Measurements from ENCODE around the gene GSTO2. TPM values are rescaled to one million over a fixed set of nuclear protein-coding genes. Genes with fewer than 3 reads are reported as not detected.

GSTO2 gene
- total RNA-seq, 1 donor from 2014 or later: 9.1 TPM

DNA sequence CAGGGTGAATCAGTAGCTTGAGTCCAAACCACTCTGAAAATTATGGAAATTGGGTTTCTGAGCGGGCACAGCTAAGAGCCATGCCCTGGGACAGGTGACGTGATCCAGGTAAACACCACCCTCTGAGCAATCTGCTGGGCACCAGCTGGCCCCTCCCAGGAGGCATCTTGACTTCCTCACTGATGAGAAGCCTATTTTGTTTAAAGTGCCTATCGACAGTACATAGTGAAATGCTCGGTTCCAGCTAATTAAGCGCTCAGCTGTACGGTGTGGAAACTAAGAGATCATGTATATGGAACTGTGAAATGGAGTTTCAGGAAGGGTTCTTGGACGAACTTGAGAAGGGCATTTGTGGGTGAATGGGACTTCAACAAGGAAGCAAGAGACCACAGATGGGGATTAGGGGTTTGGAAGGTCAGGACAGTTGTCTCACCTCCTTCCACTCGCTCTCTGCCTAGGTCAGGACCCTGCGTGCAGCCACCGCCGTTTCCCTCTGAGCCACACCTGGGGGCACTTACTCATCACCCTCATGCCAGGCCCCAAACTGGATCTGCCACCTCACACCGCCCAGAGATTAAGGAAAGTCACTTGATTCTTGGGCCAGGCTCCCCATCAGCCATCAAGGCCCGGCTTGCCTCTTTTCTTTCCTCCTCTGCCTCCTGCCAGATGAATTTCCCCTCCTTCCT, 66.1 kb downstream of the GSTO2 start:
- H3K27ac ChIP-seq: peak overlapping the region; percentile 37
- no peak for ATAC-seq
- no peaks in the 10 kb centered on the region for H3K9me3 ChIP-seq
- TF ChIP-seq, protein P1, sequence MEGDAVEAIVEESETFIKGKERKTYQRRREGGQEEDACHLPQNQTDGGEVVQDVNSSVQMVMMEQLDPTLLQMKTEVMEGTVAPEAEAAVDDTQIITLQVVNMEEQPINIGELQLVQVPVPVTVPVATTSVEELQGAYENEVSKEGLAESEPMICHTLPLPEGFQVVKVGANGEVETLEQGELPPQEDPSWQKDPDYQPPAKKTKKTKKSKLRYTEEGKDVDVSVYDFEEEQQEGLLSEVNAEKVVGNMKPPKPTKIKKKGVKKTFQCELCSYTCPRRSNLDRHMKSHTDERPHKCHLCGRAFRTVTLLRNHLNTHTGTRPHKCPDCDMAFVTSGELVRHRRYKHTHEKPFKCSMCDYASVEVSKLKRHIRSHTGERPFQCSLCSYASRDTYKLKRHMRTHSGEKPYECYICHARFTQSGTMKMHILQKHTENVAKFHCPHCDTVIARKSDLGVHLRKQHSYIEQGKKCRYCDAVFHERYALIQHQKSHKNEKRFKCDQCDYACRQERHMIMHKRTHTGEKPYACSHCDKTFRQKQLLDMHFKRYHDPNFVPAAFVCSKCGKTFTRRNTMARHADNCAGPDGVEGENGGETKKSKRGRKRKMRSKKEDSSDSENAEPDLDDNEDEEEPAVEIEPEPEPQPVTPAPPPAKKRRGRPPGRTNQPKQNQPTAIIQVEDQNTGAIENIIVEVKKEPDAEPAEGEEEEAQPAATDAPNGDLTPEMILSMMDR (IDR thresholded peaks at IDR 0.05): no peak
- H3K4me3 ChIP-seq: peak overlapping the region; percentile 91
- DNase-seq: no peak
- peaks cover 71% of the 10 kb centered on the region for H3K4me1 ChIP-seq
- H3K27me3 ChIP-seq: no peaks in the 10 kb centered on the region
- peaks cover 4% of the 10 kb centered on the region for H3K36me3 ChIP-seq
- intact Hi-C loops (cut with DNase I): no loop called here

DNA sequence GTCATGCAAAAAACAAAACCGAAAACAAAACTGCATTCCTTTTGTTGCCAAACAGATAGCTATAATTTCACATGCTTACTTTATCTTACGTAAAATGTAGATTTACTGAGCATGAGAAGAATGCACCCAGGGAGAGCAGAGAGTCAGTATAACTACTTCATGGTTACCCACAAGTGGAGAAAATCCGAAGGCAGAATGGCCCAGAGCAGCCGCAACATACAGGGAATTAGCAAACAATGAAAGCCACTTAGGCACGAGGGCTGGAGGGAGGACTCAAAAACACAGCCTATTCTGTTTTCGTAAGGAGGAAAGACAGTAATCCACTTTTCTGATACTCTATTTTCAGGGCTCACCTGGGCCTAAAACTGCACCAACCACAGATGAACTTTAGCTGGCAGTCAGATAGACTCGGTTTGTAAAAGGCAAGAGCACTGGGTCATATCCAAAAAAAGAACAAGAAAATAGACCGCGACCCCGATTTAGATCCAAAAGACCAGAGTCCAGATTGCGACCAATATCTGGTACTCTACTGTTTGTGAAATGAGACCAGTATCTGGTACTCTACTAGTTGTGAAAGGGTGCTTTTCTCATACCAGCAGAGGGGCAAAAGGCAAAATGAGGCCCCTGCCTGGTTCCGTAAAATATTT, 68.0 kb downstream of the GSTO2 start:
- Histone ChIP-seq H3K27me3 (no peaks in the 10 kb centered on the region), H3K4me3 (peak overlapping the region; percentile 91), H3K27ac (peak overlapping the region; percentile 97), H3K36me3 (peaks cover 4% of the 10 kb centered on the region), H3K4me1 (peaks cover 60% of the 10 kb centered on the region), H3K9me3 (no peaks in the 10 kb centered on the region)
- ATAC-seq: peak; percentile 1
- intact Hi-C loops (cut with DNase I): no loop called here
- no peak for DNase-seq
- TF ChIP-seq, protein P1 (IDR thresholded peaks at IDR 0.05): no peak

DNA sequence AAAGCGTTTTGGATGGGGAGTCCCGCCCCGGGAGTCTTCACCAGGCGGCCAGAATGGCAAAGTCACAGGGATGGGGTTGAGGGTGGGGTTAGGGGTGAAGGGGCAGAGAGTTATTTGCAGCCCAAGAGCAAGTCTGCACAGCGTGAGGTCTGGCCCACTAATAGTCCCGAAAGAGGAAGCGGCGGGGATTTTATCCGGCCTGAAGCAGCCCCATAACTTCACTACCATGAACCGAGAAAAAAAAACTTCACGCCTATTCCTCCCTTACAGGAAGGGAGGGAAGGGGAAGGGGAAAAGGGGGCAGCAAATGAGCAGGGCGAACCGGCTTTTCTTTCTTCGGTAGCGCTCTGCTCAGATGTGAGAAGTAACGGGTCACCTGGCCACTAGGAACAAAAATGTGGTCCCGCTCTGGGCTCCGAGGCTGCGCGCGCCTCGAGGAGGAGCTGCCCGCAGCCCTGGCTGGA, 68.6 kb downstream of the GSTO2 start:
- intact Hi-C loops (cut with DNase I): no loop called here

DNA sequence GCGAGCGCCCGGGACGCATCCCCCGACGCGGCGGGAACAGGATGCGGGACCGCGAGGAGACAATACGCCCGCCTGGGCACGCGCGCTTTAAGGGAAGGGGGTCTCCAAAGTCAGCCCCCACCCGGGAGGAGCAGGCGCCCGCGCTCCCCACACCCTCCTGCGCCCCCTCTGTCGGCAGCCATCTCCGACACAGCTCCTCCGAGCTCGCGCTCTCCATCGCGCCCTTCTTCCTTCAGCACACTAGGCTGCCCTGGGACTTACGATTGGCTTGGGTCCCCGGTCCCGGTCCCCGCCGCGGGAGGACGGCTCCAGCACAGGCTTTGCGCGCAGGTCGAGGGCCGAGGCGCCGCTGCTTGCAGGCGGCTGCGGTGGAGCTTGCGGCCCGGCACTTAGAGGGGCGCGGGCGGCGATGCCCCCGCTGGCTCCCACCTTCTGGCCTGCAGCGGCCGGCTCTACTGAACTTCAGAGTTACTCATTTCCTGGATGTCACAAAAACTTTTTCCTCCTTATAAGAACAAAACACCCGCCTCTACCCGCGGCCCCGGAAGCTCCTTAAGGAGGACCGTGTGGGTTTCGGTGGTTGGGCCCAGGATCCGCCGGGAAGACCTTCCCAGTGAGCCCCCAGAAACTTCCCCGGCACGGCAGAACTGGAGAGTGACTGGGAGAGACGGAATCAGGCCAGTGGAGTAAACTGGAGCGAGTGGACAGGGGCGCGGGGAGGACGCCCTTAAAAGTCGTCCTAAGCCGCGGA, 69.2 kb downstream of the GSTO2 start, which contains the start of gene ITPRIP:
TSS of gene ITPRIP (minus strand) at position 481 of the 751 bp plus-strand sequence. CDS start 22,414 bp downstream, outside the sequence.
- peak within 1 kb of the TSS; percentile 91 for H3K4me3 ChIP-seq
- intact Hi-C loops (cut with DNase I): no loop called here
- peak; percentile 89 for DNase-seq
- TF ChIP-seq, protein P1 (IDR thresholded peaks at IDR 0.05): peak; percentile 10
- peak within 1 kb of the TSS; percentile 97 for H3K27ac ChIP-seq
- no peaks in the 10 kb centered on the region for H3K27me3 ChIP-seq
- H3K36me3 ChIP-seq: peaks cover 4% of the 10 kb centered on the region
- peaks cover 52% of the 10 kb centered on the region for H3K4me1 ChIP-seq
- H3K9me3 ChIP-seq: no peaks in the 10 kb centered on the region
- ATAC-seq: peak; percentile 83

More for the DNA sequence above, 68.6 kb downstream of the GSTO2 start:
- no peaks in the 10 kb centered on the region for H3K9me3 ChIP-seq
- ATAC-seq (peak; percentile 52), DNase-seq (no peak)
- peak overlapping the region; percentile 97 for H3K27ac ChIP-seq
- peaks cover 54% of the 10 kb centered on the region for H3K4me1 ChIP-seq
- TF ChIP-seq, protein P1 (IDR thresholded peaks at IDR 0.05): no peak
- no peaks in the 10 kb centered on the region for H3K27me3 ChIP-seq
- H3K36me3 ChIP-seq: peaks cover 4% of the 10 kb centered on the region
- peak overlapping the region; percentile 91 for H3K4me3 ChIP-seq

DNA sequence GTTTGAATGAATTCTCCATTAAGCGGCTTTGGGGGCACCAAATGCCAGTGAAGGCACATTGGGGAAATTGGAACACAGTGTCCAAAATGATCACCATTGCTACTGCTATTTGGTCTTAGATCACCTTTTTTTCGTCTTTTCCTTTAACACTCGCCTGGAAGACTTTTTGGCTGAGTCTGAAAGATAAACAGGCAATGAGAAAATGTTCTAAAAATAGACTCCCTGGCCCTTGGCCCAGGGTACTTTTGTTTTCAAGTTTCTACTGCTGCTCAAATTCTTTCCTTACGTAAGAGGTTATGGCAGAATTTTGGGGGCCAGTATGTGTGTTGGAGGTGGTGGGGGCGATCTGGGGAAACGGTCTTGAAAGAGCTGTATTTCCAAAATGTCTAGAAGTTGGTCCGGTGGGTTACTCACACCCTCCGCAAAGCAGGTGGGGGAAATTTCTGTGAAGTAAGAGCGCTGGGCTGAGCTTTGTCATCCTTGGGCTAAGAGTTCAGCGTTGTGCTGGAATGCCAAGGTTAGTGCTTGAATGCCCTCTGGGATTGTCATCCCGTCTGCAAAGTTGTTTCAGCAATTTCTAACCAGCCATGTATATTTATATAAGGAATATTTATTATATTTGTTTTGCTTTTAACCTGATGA, 70.6 kb downstream of the GSTO2 start:
- intact Hi-C loops (cut with DNase I): no loop called here
- H3K9me3 ChIP-seq: no peaks in the 10 kb centered on the region
- H3K27ac ChIP-seq: peak overlapping the region; percentile 97
- DNase-seq (no peak), ATAC-seq (peak; percentile 30)
- H3K4me1 ChIP-seq: peaks cover 42% of the 10 kb centered on the region
- H3K36me3 ChIP-seq: peaks cover 2% of the 10 kb centered on the region
- peak overlapping the region; percentile 91 for H3K4me3 ChIP-seq
- no peaks in the 10 kb centered on the region for H3K27me3 ChIP-seq
- TF ChIP-seq, protein P1 (IDR thresholded peaks at IDR 0.05): no peak
